IMR-90 (cell line): ENCODE measurements around the gene TP63. TPM values are rescaled to one million over a fixed set of nuclear protein-coding genes. Genes with fewer than 3 reads are reported as not detected.

Source experiments
- ATAC-seq: fragments of 200-7000 bp; cut with Tn5 transposase; 2 replicates; pipeline ENCODE4 v1.9.1; 2020; ENCODE audit warnings: low read depth, mild to moderate bottlenecking, moderate library complexity
- BruUV-seq: library from RNA; stranded (reverse); fragments of 400-500 nt; replicated peaks from 2 replicates; lab custom pipeline; 2021; lab: Mats Ljungman, UMichigan
- CTCF ChIA-PET: fragments of 300-600 bp; formaldehyde crosslinking; extraction: SDS; loops from one replicate; lab custom pipeline; 2021; ENCODE audit warnings: antibody characterized with exemption; lab: Yijun Ruan, JAX
- POLR2A ChIA-PET: fragments of 300-600 bp; sonication (Branson Sonifier 250); formaldehyde crosslinking; loops from one replicate; lab custom pipeline; 2022; ENCODE audit warnings: antibody characterized with exemption; ENCODE audit not compliant: unreplicated experiment; lab: Charles Lee
- DNase-seq: peaks from one replicate; pipeline ENCODE4 v3.0.0; 2013
- H2AFZ ChIP-seq: replicated peaks from 2 replicates; pipeline ENCODE3; 2013; ENCODE audit warnings: low read length, mild to moderate bottlenecking; ENCODE audit not compliant: poor library complexity
- H2AK5ac ChIP-seq: 2 replicates; pipeline ENCODE4 v1.6.1; 2013; ENCODE audit warnings: low read depth, low read length, inconsistent platforms
- H2AK9ac ChIP-seq: replicated peaks from 2 replicates; pipeline ENCODE3; 2013; ENCODE audit warnings: mild to moderate bottlenecking, low read depth, low read length, moderate library complexity; ENCODE audit not compliant: poor library complexity
- H2BK120ac ChIP-seq: 2 replicates; pipeline ENCODE4 v1.6.1; 2013; ENCODE audit warnings: low read depth, low read length, inconsistent platforms
- H2BK15ac ChIP-seq: 3 replicates; pipeline ENCODE4 v1.6.1; 2013; ENCODE audit warnings: low read depth, low read length, inconsistent platforms
- H2BK20ac ChIP-seq: 2 replicates; pipeline ENCODE4 v1.6.1; 2013; ENCODE audit warnings: low read depth, mild to moderate bottlenecking, inconsistent platforms, low read length, moderate library complexity
- H2BK5ac ChIP-seq: 2 replicates; pipeline ENCODE4 v1.6.1; 2013; ENCODE audit warnings: mild to moderate bottlenecking, low read depth, low read length, inconsistent platforms; ENCODE audit not compliant: poor library complexity, severe bottlenecking
- H3K14ac ChIP-seq: replicated peaks from 2 replicates; pipeline ENCODE4 v1.6.1; 2013; ENCODE audit warnings: low read depth, low read length, inconsistent platforms
- H3K18ac ChIP-seq: 2 replicates; pipeline ENCODE4 v1.6.1; 2013; ENCODE audit warnings: low read depth, low read length, control low read depth
- H3K23ac ChIP-seq: 2 replicates; pipeline ENCODE4 v1.6.1; 2013; ENCODE audit warnings: low read depth, low read length, inconsistent platforms
- H3K27ac ChIP-seq: 2 replicates; pipeline ENCODE4 v1.5.1; 2013; ENCODE audit warnings: mild to moderate bottlenecking, control low read depth, low read length; ENCODE audit not compliant: insufficient read depth
- H3K27me3 ChIP-seq: 2 replicates; pipeline ENCODE4 v1.6.1; 2013; ENCODE audit warnings: low read length; ENCODE audit not compliant: control insufficient read depth, insufficient read depth
- H3K36me3 ChIP-seq: 2 replicates; pipeline ENCODE4 v1.6.1; 2013; ENCODE audit warnings: low read length, mixed read lengths; ENCODE audit not compliant: control insufficient read depth, insufficient read depth
- H3K4ac ChIP-seq: 2 replicates; pipeline ENCODE4 v1.6.1; 2013; ENCODE audit warnings: low read depth, low read length, inconsistent platforms
- H3K4me1 ChIP-seq: 2 replicates; pipeline ENCODE4 v1.6.1; 2013; ENCODE audit warnings: low read length, mixed read lengths; ENCODE audit not compliant: control insufficient read depth, insufficient read depth
- H3K4me2 ChIP-seq: 2 replicates; pipeline ENCODE4 v1.6.1; 2013; ENCODE audit warnings: low read depth, mild to moderate bottlenecking, control low read depth, low read length, moderate library complexity
- H3K4me3 ChIP-seq: 2 replicates; pipeline ENCODE4 v1.5.1; 2013; ENCODE audit warnings: low read depth, mild to moderate bottlenecking, control low read depth, low read length, moderate library complexity; ENCODE audit not compliant: insufficient read depth
- H3K56ac ChIP-seq: 2 replicates; pipeline ENCODE4 v1.6.1; 2013; ENCODE audit warnings: low read length, inconsistent platforms; ENCODE audit not compliant: insufficient read depth; ENCODE audit errors: extremely low read depth
- H3K79me1 ChIP-seq, 2 experiments: 2 replicates each; pipeline ENCODE4 v1.6.1; 2013; ENCODE audit warnings: low read length in 2 of 2, inconsistent platforms in 1 of 2, low read depth in 1 of 2
- H3K9ac ChIP-seq: 2 replicates; pipeline ENCODE4 v1.6.1; 2013; ENCODE audit warnings: low read depth, low read length, control low read depth
- H3K9me1 ChIP-seq: 2 replicates; pipeline ENCODE4 v1.6.1; 2013; ENCODE audit warnings: low read length, inconsistent platforms; ENCODE audit not compliant: insufficient read depth
- H3K9me3 ChIP-seq: 2 replicates; pipeline ENCODE4 v1.6.1; 2013; ENCODE audit warnings: low read length; ENCODE audit not compliant: control insufficient read depth, insufficient read depth
- H4K20me1 ChIP-seq: 2 replicates; pipeline ENCODE4 v1.6.1; 2013; ENCODE audit warnings: low read length, inconsistent platforms; ENCODE audit not compliant: insufficient read depth
- H4K5ac ChIP-seq: 2 replicates; pipeline ENCODE4 v1.6.1; 2013; ENCODE audit warnings: mild to moderate bottlenecking, low read depth, low read length, control low read depth
- H4K8ac ChIP-seq, 2 experiments: 2 replicates each; pipeline ENCODE4 v1.6.1; 2013; ENCODE audit warnings: low read depth in 2 of 2, low read length in 2 of 2, control low read depth in 1 of 2, inconsistent platforms in 1 of 2
- H4K91ac ChIP-seq: 2 replicates; pipeline ENCODE4 v1.6.1; 2013; ENCODE audit warnings: low read depth, low read length, inconsistent platforms; ENCODE audit not compliant: insufficient read depth
- BHLHE40 ChIP-seq: fragments of 150-350 bp; IDR thresholded peaks from 2 replicates; pipeline ENCODE4 v1.6.1; 2016; ENCODE audit warnings: mild to moderate bottlenecking, low read depth, low read length
- CHD1 ChIP-seq: IDR thresholded peaks from 2 replicates; pipeline ENCODE4 v1.6.1; 2012; ENCODE audit warnings: low read depth, low read length, improper control_type of control experiment
- FOS ChIP-seq: fragments of 150-350 bp; IDR thresholded peaks from 2 replicates; pipeline ENCODE4 v1.6.1; 2016; ENCODE audit warnings: low read depth, low read length
- MAFK ChIP-seq: IDR thresholded peaks from 2 replicates; pipeline ENCODE4 v1.6.1; 2012; ENCODE audit warnings: low read depth, low read length, improper control_type of control experiment
- MXI1 ChIP-seq: IDR thresholded peaks from 2 replicates; pipeline ENCODE4 v1.6.1; 2012; ENCODE audit warnings: low read depth, mild to moderate bottlenecking, low read length, moderate library complexity, borderline replicate concordance
- RCOR1 ChIP-seq: IDR thresholded peaks from 2 replicates; pipeline ENCODE4 v1.6.1; 2012; ENCODE audit warnings: mild to moderate bottlenecking, low read length, improper control_type of control experiment; ENCODE audit not compliant: insufficient replicate concordance
- RFX5 ChIP-seq: IDR thresholded peaks from 2 replicates; pipeline ENCODE4 v1.8.0; 2012; ENCODE audit warnings: low read depth, mild to moderate bottlenecking, low read length, moderate library complexity
- SMC3 ChIP-seq: fragments of 150-350 bp; IDR thresholded peaks from 2 replicates; pipeline ENCODE4 v1.6.1; 2016; ENCODE audit warnings: low read depth, mild to moderate bottlenecking, antibody characterized with exemption, low read length, moderate library complexity
- whole genome bisulfite sequencing, 2 experiments: methylation state at CpG; one replicate each; pipeline versions ENCODE4 v1.1.5 to v1.1.7; 2013; ENCODE audit warnings: missing lambda C conversion rate in 2 of 2; ENCODE audit not compliant: insufficient read length in 1 of 2; ENCODE audit errors: extremely low coverage in 2 of 2; 5-methylcytosine and 5-hydroxymethylcytosine counted together
- dilution Hi-C: fragments of 300-500 bp; cut with HindIII; formaldehyde crosslinking; loops from one replicate; pipeline ENCODE4 v1.14.3; 2018; ENCODE audit warnings: low sequenced_read_pairs; ENCODE audit not compliant: unreplicated experiment
- in situ Hi-C: fragments of 300-500 bp; cut with MboI; formaldehyde crosslinking; loops from 3 replicates; pipeline ENCODE4 v1.14.3; 2019; ENCODE audit warnings: low sequenced_read_pairs, inconsistent platforms, mixed read lengths
- intact Hi-C: fragments of 100-400 bp; cut with micrococcal nuclease; formaldehyde crosslinking; loops from 2 replicates; pipeline ENCODE4 v1.10.0; 2022
- polyA plus RNA-seq, 3 experiments: library from polyadenylated mRNA; depleted of rRNA; stranded (reverse); fragments of >200 nt; gene quantifications; 2 replicates each; pipeline ENCODE4 v1.2.3, GENCODE V29; 2012; ENCODE audit warnings: low replicate concordance in 1 of 3
- total RNA-seq: library from RNA; depleted of rRNA; stranded (reverse); fragments of >200 nt; gene quantifications from 2 replicates; pipeline ENCODE4 v1.2.3, GENCODE V29; 2012
- TF ChIP-seq, protein P1 (sequence below): fragments of 150-350 bp; IDR thresholded peaks from 2 replicates; pipeline ENCODE4 v1.6.1; 2017; ENCODE audit warnings: mild to moderate bottlenecking, antibody characterized with exemption, low read length, low read depth
- TF ChIP-seq, protein P2 (sequence below): conservative IDR thresholded peaks from 2 replicates; pipeline ENCODE4 v1.5.1; 2012; ENCODE audit warnings: mild to moderate bottlenecking, low read depth, low read length, improper control_type of control experiment

The TP63 gene
- total and polyA plus RNA-seq, 2 of the 4 experiments (the other 2 are of a cell fraction), result not detected

DNA sequence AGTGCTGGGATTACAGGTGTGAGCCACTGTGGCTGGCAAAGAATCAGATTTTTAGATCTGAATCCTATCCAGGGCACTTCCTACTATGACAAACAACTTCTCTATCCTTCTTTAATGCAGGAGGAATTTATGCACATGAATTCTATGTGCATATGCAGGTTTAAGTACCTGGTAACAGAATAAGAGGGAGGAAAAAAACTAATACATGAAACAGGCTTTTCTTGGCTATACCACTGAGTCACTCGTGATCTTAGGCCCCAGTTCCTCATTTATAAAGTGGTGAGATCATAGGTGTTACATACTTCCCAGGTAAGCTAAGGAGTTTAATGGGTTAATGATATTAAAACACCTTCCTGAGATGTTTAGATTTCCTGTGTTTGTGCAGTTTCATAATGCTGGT lies 108.2 kb downstream of the TP63 start:
- WGBS, 2 experiments, result no CpG with 5 or more reads among the region's 1 CpG
- Histone ChIP-seq H4K8ac (no peak overlapping the region), H3K18ac (no peak overlapping the region), H3K14ac (no peak overlapping the region), H2BK5ac (no peak overlapping the region), H3K36me3 (no peaks in the 10 kb centered on the region), H3K56ac (no peak overlapping the region), H4K20me1 (no peaks in the 10 kb centered on the region), H3K4me1 (no peaks in the 10 kb centered on the region), H3K4me3 (no peak overlapping the region), H3K4me2 (no peak overlapping the region), H3K27ac (no peak overlapping the region), H3K9me1 (no peaks in the 10 kb centered on the region), H3K79me1 (no peaks in the 10 kb centered on the region), H2BK120ac (no peak overlapping the region), H3K9me3 (no peaks in the 10 kb centered on the region; the same call in 1 of the 2 replicates), H2AFZ (no peak overlapping the region), H3K9ac (no peak overlapping the region), H2AK5ac (no peak overlapping the region), H3K4ac (no peak overlapping the region), H3K27me3 (no peaks in the 10 kb centered on the region; the same call in 1 of the 2 replicates), H4K91ac (no peak overlapping the region), H2BK15ac (no peak overlapping the region), H2BK20ac (no peak overlapping the region), H3K23ac (no peak overlapping the region), H4K5ac (no peak overlapping the region), H2AK9ac (no peak overlapping the region)
- DNase-seq (no peak), ATAC-seq (no peak)
- CTCF ChIA-PET, result no interaction called here
- TF ChIP-seq SMC3, result no peak
- no peak for TF ChIP-seq BHLHE40
- no peak for TF ChIP-seq MXI1
- no peak for TF ChIP-seq RCOR1
- no peak for TF ChIP-seq CHD1
- TF ChIP-seq, protein P1, sequence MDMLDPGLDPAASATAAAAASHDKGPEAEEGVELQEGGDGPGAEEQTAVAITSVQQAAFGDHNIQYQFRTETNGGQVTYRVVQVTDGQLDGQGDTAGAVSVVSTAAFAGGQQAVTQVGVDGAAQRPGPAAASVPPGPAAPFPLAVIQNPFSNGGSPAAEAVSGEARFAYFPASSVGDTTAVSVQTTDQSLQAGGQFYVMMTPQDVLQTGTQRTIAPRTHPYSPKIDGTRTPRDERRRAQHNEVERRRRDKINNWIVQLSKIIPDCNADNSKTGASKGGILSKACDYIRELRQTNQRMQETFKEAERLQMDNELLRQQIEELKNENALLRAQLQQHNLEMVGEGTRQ, result no peak
- no peak for TF ChIP-seq FOS
- no peak for TF ChIP-seq RFX5
- TF ChIP-seq MAFK, result no peak
- TF ChIP-seq, protein P2, sequence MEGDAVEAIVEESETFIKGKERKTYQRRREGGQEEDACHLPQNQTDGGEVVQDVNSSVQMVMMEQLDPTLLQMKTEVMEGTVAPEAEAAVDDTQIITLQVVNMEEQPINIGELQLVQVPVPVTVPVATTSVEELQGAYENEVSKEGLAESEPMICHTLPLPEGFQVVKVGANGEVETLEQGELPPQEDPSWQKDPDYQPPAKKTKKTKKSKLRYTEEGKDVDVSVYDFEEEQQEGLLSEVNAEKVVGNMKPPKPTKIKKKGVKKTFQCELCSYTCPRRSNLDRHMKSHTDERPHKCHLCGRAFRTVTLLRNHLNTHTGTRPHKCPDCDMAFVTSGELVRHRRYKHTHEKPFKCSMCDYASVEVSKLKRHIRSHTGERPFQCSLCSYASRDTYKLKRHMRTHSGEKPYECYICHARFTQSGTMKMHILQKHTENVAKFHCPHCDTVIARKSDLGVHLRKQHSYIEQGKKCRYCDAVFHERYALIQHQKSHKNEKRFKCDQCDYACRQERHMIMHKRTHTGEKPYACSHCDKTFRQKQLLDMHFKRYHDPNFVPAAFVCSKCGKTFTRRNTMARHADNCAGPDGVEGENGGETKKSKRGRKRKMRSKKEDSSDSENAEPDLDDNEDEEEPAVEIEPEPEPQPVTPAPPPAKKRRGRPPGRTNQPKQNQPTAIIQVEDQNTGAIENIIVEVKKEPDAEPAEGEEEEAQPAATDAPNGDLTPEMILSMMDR, result no peak
- POLR2A ChIA-PET, result no interaction called here
- BruUV-seq, result no TSS peak
- dilution Hi-C loops, result no loop called here
- intact Hi-C loops, result no loop called here
- in situ Hi-C loops, result no loop called here
